Measurements from ENCODE around the gene BPGM. TPM values are rescaled to one million over a fixed set of nuclear protein-coding genes. Genes with fewer than 3 reads are reported as not detected.
"Not testable (repeated sequence)": the region's sequence is repeated elsewhere in the genome, so short reads cannot be mapped to it uniquely, and the experiment has no call there.

The BPGM gene
- total and polyA plus RNA-seq, 2 donors (not counting 1 experiment from before 2014, with no cell fraction given) = 7.0 to 9.7 TPM

DNA sequence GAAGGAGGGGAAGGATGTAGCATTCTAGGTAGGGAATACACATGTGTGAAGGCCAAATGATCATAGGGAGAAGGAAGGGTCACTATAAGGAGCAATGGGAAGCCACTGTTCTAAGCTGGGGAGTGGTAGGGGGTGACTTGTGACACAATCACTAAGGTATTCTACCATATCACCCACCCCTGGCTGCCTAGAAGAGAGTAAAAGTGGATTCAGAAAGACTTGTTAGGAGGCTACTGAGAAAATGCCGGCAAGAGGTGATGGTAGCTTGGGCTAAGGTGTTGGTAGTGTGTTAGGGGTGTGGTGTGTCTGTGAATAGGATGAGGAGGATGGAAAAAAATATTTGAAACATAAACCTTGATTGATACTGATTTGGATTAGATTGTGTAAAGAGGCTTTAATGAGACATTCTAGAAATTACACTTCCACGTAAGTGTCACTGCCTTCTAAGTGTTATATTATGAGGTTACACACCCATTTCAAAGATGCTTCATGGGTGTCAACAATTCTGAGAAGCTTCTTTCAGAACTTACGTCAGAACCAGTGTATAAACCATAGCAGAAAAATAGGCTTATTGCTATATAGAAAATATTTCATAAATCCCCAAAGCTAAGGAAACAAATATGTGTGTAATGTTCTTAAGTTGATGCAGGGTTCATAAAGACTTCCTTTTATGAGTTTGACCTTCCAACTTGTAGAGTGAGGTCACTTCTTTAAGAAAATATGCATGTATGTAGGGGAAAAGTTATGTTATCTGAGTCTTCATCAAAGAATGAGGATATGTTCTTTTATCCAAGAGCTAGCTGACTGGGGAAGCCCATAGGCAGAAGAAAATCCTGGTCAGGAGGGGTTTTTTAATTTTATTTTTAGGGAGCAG lies 5.6 kb upstream of the BPGM start:
- intact Hi-C loops (cut with micrococcal nuclease) = no loop called here
- no peak for ATAC-seq (ENCODE audit: low read depth)
- DNase-seq = no peak
- Histone ChIP-seq H3K9me3 (ENCODE audit: control extremely low read depth in 1 of 3, control insufficient read depth in 2 of 3, insufficient read depth in 1 of 3, low read length in 2 of 3) (no peaks in the 10 kb centered on the region), H2AFZ (ENCODE audit: insufficient read depth, low read depth, low read length, poor library complexity, severe bottlenecking) (no peak overlapping the region), H3K27me3 (replicated peaks in 1 of 4; ENCODE audit: control extremely low read depth in 1 of 4, control insufficient read depth in 3 of 4, insufficient read depth in 4 of 4, low read length in 3 of 4) (peaks cover 0 to 3% (median 0%) of the 10 kb centered on the region in 4 experiments), H3K4me2 (replicated peaks; ENCODE audit: low read depth, low read length, poor library complexity, severe bottlenecking) (no peak overlapping the region), H3K36me3 (replicated peaks in 1 of 2; ENCODE audit: control extremely low read depth in 1 of 2, control insufficient read depth in 1 of 2, extremely low read depth in 1 of 2, insufficient read depth in 2 of 2, low read length in 1 of 2) (no peaks in the 10 kb centered on the region), H4K20me1 (ENCODE audit: control insufficient read depth, insufficient read depth, low read length, poor library complexity, severe bottlenecking) (no peaks in the 10 kb centered on the region), H3K27ac (ENCODE audit: low read length in 2 of 2) (no peak overlapping the region), H3K9ac (ENCODE audit: low read length) (no peak overlapping the region), H3K4me3 (ENCODE audit: control extremely low read depth in 1 of 5, extremely low read depth in 1 of 5, insufficient read depth in 1 of 5, low read depth in 2 of 5, low read length in 4 of 5) (no peak overlapping the region), H3K79me2 (ENCODE audit: control insufficient read depth, insufficient read depth, low read length) (no peaks in the 10 kb centered on the region), H3K4me1 (ENCODE audit: control insufficient read depth in 2 of 2, insufficient read depth in 2 of 2, low read length in 2 of 2) (peaks cover 6 to 10% of the 10 kb centered on the region in 2 donors)
- no peak overlapping the region for H3K4me3 Mint-ChIP-seq
- no peak overlapping the region for H3K27ac Mint-ChIP-seq
- CTCF ChIA-PET = interaction anchor here (1.8 kb wide), 1 partner anchor 345 kb away, joined by 5 read pairs; the partner anchor contains the start of gene AGBL3
- H3K4me1 Mint-ChIP-seq = peaks cover 5% of the 10 kb centered on the region
- POLR2A ChIA-PET = no interaction called here
- H3K9me3 Mint-ChIP-seq (ENCODE audit: insufficient read depth) = no peaks in the 10 kb centered on the region
- WGBS (ENCODE audit: insufficient coverage) = 100% methylated on average over 1 of the region's 3 CpGs
- no peak for TF ChIP-seq EZH2 (IDR thresholded peaks at IDR 0.05; ENCODE audit: borderline replicate concordance, insufficient read depth, low read depth, low read length, poor library complexity, severe bottlenecking)
- no peaks in the 10 kb centered on the region for H3K27me3 Mint-ChIP-seq

DNA sequence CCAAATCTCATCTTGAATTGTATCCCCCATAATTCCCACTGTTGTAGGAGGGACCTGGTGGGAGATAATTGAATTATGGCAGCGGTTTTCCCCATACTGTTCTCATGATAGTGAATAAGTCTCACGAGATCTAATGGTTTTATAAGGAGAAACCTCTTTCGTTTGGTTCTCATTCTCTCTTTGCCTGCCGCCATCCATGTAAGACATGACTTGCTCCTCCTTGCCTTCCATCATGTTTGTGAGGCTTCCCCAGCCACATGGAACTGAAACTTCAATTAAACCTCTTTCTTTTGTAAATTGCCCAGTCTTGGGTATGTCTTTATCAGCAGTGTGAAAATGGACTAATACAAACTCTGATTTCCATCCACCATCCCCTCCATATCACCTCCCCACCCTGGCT lies 4.7 kb upstream of the BPGM start:
- H3K4me3 ChIP-seq (ENCODE audit: control extremely low read depth in 1 of 5, extremely low read depth in 1 of 5, insufficient read depth in 1 of 5, low read depth in 2 of 5, low read length in 4 of 5); POLR2A ChIA-PET; H3K4me3 Mint-ChIP-seq: not testable (repeated sequence)

More for the DNA sequence above, 4.7 kb upstream of the BPGM start:
- H3K9ac ChIP-seq (ENCODE audit: low read length); H3K9me3 ChIP-seq (ENCODE audit: control extremely low read depth in 1 of 3, control insufficient read depth in 2 of 3, insufficient read depth in 1 of 3, low read length in 2 of 3); H3K4me2 ChIP-seq (replicated peaks; ENCODE audit: low read depth, low read length, poor library complexity, severe bottlenecking); H3K4me1 Mint-ChIP-seq; H3K27me3 ChIP-seq (replicated peaks in 1 of 4; ENCODE audit: control extremely low read depth in 1 of 4, control insufficient read depth in 3 of 4, insufficient read depth in 4 of 4, low read length in 3 of 4); H3K4me1 ChIP-seq (ENCODE audit: control insufficient read depth in 2 of 2, insufficient read depth in 2 of 2, low read length in 2 of 2); H3K9me3 Mint-ChIP-seq (ENCODE audit: insufficient read depth); H3K36me3 ChIP-seq (replicated peaks in 1 of 2; ENCODE audit: control extremely low read depth in 1 of 2, control insufficient read depth in 1 of 2, extremely low read depth in 1 of 2, insufficient read depth in 2 of 2, low read length in 1 of 2); H3K79me2 ChIP-seq (ENCODE audit: control insufficient read depth, insufficient read depth, low read length); H3K27ac ChIP-seq (ENCODE audit: low read length in 2 of 2); intact Hi-C loops (cut with micrococcal nuclease); H3K27me3 Mint-ChIP-seq; H3K27ac Mint-ChIP-seq; ATAC-seq (ENCODE audit: low read depth); DNase-seq; H2AFZ ChIP-seq (ENCODE audit: insufficient read depth, low read depth, low read length, poor library complexity, severe bottlenecking); H4K20me1 ChIP-seq (ENCODE audit: control insufficient read depth, insufficient read depth, low read length, poor library complexity, severe bottlenecking): not testable (repeated sequence)
- WGBS (ENCODE audit: insufficient coverage) = 100% methylated on average over 1 of the region's 4 CpGs
- CTCF ChIA-PET = interaction anchor here (1.8 kb wide), 1 partner anchor 344 kb away, joined by 5 read pairs; the partner anchor contains the start of gene AGBL3
